OCI-LY3 (cell line): Measurements from ENCODE around the gene DRD3.

Experiments
- EZH2phosphoT487 ChIP-seq: fragments of 200-600 bp; shearing (Covaris generic); IDR thresholded peaks from 2 replicates; pipeline ENCODE4 v1.6.1; 2018; ENCODE audit warnings: antibody characterized with exemption, mixed run types, low read depth
- TF ChIP-seq, protein P1 (sequence below): fragments of 200-600, 300-600 bp; sonication (generic); IDR thresholded peaks from 2 replicates; pipeline ENCODE4 v1.5.1; 2014; ENCODE audit warnings: antibody characterized with exemption, low read length, low read depth

DNA sequence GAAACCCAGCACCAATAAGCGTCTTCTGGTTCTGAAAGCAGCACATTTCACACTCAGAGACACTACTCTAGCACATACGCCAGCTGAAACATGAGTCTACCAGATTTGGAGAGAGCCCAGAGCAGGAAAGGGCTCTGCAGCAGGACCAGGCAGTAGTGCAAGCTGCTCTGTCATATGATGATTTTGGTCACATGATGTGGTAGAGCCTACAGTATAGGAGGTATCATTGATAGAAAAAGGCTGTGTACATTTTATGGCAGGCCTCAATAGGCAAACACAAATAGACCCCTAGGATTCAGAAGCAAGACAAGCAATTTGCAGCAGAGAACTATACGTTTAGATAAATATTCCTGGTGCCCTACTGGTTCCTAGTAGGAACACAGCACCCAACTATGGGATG lies 64.1 kb downstream of the DRD3 start:
- TF ChIP-seq, protein P1, sequence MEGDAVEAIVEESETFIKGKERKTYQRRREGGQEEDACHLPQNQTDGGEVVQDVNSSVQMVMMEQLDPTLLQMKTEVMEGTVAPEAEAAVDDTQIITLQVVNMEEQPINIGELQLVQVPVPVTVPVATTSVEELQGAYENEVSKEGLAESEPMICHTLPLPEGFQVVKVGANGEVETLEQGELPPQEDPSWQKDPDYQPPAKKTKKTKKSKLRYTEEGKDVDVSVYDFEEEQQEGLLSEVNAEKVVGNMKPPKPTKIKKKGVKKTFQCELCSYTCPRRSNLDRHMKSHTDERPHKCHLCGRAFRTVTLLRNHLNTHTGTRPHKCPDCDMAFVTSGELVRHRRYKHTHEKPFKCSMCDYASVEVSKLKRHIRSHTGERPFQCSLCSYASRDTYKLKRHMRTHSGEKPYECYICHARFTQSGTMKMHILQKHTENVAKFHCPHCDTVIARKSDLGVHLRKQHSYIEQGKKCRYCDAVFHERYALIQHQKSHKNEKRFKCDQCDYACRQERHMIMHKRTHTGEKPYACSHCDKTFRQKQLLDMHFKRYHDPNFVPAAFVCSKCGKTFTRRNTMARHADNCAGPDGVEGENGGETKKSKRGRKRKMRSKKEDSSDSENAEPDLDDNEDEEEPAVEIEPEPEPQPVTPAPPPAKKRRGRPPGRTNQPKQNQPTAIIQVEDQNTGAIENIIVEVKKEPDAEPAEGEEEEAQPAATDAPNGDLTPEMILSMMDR = no peak
- TF ChIP-seq EZH2phosphoT487 = no peak
